NCI-H460 (cell line): ENCODE measurements around the gene LITAF. TPM values are rescaled to one million over a fixed set of nuclear protein-coding genes. Genes with fewer than 3 reads are reported as not detected.
"Not testable (repeated sequence)": the region's sequence is repeated elsewhere in the genome, so short reads cannot be mapped to it uniquely, and the experiment has no call there.

Experiments used
- DNase-seq: peaks from one replicate; pipeline ENCODE4 v3.0.0-alpha.2; 2016; ENCODE audit warnings: low read depth; ENCODE audit errors: extremely low read depth
- total RNA-seq: library from RNA; depleted of rRNA; stranded (reverse); fragments of >200 nt; shearing (Covaris generic); gene quantifications from 2 replicates; pipeline ENCODE4 v1.2.3, GENCODE V29; 2014

Gene LITAF
- total RNA-seq, 1 experiment from 2014 or later: 63.5 TPM

GRCh38 chr16:11621920-11622651 lies 35.4 kb upstream of the LITAF start:
- no peak for DNase-seq

DNA sequence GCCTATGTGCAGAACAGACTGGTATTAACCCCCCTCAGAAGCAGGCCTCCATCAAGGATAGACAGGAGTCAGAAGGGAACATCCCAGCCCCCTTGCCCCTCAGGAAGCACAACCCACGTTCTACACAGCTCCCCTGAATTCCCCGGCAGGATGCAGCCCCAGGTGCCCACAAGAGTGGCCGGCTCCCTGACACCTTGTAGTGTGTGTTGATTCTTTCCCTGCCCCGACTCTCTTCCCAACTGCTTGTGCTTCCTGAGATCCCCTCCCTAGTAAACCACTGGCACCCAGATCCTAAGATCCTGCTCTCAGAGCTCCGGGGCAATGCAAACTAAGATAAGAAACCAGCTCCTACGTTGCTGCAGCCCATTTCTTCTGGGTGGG lies 34.8 kb upstream of the LITAF start:
- DNase-seq: no peak

- no peak for DNase-seq
These were observed 33.7 kb upstream of the LITAF start for GRCh38 chr16:11620243-11621003.

DNA sequence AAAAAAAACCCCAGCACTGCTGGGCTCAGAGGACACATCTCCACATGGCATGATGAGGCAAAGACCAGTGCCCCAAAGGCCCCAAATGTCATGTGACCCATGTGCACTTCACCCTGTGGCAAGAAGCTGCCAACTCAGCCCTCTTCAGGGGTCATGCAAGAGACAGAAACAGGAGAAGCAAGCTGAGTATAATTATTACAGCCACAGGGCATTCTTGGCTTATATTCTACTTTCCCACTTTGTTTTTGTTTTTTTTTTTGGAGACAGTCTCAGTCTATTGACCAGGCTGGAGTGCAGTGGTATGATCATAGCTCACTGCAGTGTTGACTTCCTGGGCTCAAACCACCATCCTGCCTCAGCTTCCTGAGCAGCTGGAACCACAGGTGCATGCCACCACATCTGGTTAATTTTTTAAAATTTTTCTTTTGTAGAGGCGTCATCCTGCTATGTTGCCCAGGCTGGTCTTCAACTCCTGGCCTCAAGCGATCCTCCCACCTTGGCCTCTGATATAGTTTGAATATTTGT lies 32.7 kb upstream of the LITAF start:
- DNase-seq: no peak

GRCh38 chr16:11618107-11618717 lies 31.5 kb upstream of the LITAF start:
- DNase-seq: no peak

DNA sequence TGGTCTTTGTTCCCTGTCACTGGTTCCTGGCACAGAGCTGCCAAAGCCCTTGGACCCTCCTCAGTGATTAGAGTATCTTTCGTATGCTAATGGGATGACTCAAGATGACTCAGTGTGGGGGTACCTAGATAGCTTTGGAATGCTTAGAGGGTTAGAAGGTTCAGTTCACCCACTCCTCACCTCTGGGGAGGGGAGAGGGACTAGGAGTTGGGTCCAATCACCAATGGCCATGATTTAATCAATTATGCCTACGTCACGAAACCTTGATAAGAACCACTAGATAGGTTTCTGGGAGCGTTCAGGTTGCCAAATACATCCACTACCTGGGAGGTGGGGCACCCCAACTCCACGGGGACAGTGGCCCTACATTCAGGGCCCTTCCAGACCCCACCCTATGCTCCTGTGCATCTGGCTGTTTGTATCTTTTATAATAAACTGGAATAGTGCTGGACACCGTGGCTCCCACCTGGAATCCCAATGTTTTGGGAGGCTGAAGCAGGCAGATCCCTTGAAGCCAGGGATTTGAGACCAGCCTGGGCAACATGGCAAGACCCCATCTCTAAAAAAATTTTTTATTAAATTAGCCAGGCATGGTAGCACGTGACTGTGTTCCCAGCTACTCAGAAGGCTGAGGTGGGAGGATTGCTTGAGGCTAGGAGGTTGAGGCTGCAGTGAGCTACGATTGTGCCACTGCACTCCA lies 29.2 kb upstream of the LITAF start:
- no peak for DNase-seq

GRCh38 chr16:11614587-11615175 lies 28.0 kb upstream of the LITAF start:
- no peak for DNase-seq

DNA sequence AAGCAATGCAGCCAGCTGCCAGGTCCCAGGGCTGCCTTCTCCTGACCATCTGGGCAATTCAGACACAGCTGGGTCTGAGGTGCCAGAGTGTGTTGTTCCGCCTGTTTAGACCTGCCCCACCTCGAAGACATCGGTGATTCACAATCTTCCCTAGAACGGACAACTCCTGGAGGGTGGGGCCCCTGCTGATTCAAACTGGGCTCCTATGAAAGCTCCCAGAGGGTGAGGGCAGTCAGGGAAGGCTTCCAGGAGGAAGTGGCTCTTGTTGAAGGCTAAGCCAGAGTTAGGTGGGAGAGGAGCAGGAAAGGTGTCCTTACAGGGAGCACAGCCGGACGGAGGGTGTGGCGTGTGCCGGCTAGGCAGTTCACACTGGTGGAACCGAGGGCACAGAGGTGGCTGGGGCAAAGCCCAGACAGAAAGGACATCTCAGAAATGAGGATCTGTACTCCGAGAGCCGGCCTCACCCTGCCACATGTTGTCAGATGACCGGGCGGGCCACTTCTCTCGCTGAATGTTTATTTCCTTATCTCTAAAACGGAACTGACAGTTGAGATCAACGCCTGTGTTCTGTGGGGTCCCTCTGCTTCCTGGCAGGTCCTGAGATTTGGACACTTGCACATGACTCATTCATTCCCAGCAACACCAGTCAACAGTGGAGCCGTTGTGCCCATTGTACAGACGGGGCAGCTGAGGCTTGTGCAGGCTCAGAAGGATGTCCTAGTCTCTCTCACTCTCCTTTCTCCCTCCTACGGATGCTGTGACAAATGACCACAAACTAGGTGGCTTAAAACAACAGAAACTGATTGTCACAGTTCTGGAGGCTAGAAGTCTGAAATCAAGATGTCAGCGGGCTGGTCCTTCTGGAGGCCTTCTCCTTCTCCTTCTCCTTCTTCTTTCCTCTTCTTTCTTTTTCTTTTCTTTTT lies 26.9 kb upstream of the LITAF start:
- no peak for DNase-seq

GRCh38 chr16:11612665-11613025 lies 25.9 kb upstream of the LITAF start:
- no peak for DNase-seq

DNA sequence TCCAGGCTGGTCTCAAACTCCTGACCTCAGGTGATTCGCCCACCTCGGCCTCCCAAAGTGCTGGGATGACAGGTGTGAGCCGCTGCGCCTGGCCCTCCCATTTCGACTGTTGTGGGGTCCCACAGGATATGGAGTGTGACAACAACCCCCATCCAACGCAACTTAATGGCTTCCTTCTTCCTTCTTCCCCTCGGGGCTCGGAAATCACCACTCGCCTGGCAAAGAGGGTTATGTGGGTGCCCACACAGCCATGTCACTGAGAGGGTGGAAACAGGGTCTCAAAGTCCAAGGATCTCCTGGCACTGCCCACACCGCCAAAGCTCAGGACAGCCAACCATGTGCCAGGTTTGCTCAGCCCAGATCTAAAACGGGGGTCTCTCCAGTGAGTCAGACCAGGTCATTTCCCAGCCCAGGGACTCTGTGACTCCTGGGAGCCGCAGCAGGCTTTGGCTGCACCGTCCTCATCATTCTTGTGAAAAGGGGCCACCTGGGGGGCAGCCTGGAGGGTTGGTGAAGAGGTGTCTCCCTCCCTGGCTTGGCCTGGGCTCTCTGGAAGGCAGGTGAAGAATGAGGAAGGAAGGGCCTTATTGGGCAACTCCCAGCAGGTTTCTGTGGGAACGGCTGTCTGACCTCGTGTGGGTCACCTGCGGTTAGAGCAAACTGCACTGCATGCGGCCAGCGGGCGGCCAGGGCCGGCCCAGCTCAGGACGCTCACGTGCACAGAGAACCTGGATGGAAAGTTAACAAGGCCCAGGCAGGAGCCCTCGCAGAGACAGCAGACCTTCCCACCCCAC lies 25.3 kb upstream of the LITAF start:
- no peak for DNase-seq

GRCh38 chr16:11610580-11610979 lies 23.9 kb upstream of the LITAF start:
- DNase-seq: no peak

GRCh38 chr16:11610121-11610505 lies 23.4 kb upstream of the LITAF start:
- DNase-seq: no peak

GRCh38 chr16:11609474-11610120 lies 22.9 kb upstream of the LITAF start:
- no peak for DNase-seq

- DNase-seq: no peak
These were observed 19.2 kb upstream of the LITAF start for GRCh38 chr16:11605891-11606290.

DNA sequence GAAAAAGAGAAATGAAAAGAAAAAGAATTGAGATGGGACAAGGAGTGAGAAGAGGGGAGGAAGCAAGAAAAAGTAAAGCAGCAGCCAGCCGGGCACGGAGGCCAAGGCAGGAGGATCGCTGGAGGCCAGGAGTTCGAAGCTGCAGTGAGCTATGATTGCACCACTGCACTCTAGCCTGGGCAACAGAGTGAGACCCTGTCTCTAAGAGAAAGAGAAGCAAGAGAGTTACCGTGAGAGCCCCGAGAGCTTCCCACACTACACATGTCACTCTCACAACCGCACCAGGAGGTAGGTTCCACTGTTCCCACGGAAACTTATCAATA lies 18.8 kb upstream of the LITAF start:
- no peak for DNase-seq

- no peak for DNase-seq
These were observed 18.3 kb upstream of the LITAF start for GRCh38 chr16:11604783-11605563.

- DNase-seq: not testable (repeated sequence)
These were observed 17.6 kb upstream of the LITAF start for GRCh38 chr16:11604296-11604695.

GRCh38 chr16:11603331-11603750 lies 16.6 kb upstream of the LITAF start:
- DNase-seq: no peak
